ENCODE data around the gene FKBP5. TPM values are rescaled to one million over a fixed set of nuclear protein-coding genes. Genes with fewer than 3 reads are reported as not detected.

Gene FKBP5
- total and polyA plus RNA-seq, 9 of the 15 experiments (the other 6 are each of a cell fraction or from before 2014, with no cell fraction given): 32.7 to 151 (median 75.0) TPM

GRCh38 chr6:35737413-35738211, 48.9 kb upstream of the FKBP5 start (continued):
- TF ChIP-seq GMEB1 (CRISPR knock-in tag; IDR thresholded peaks at IDR 0.05) (no peak), HMG20B (CRISPR knock-in tag; IDR thresholded peaks at IDR 0.05) (no peak), ZNF655 (CRISPR knock-in tag; IDR thresholded peaks at IDR 0.05) (no peak), BRD4 (IDR thresholded peaks at IDR 0.05) (no peak), ZNF644 (tag; IDR thresholded peaks at IDR 0.05; ENCODE audit: low read depth) (no peak), SIN3B (IDR thresholded peaks at IDR 0.05; ENCODE audit: low read depth) (no peak), MAFK (IDR thresholded peaks at IDR 0.05; ENCODE audit: low read length) (0 out of 2 replicates have a peak, but pooled peaks have one; percentile 10), ZZZ3 (IDR thresholded peaks at IDR 0.05) (no peak), ARID2 (IDR thresholded peaks at IDR 0.05) (peak; percentile 59; the same call in 1 of the 2 replicates), CC2D1A (IDR thresholded peaks at IDR 0.05) (peak; percentile 68; the same call in 1 of the 2 replicates), EZH2 (IDR thresholded peaks at IDR 0.05; ENCODE audit: borderline replicate concordance, low read depth, low read length) (no peak), CHD2 (IDR thresholded peaks at IDR 0.05; ENCODE audit: low read depth, low read length) (no peak), XRCC5 (IDR thresholded peaks at IDR 0.05; ENCODE audit: low read depth, low read length) (no peak), TRIM24 (IDR thresholded peaks at IDR 0.05) (peak in 1 of 2 experiments; percentile 48; a peak in 2 of 4 replicates), HNRNPL (IDR thresholded peaks at IDR 0.05; ENCODE audit: low read depth, low read length) (no peak), HINFP (tag; conservative IDR thresholded peaks at IDR 0.05; ENCODE audit: low read depth) (no peak), FOXO4 (CRISPR knock-in tag; IDR thresholded peaks at IDR 0.05) (no peak), NFIX (CRISPR knock-in tag; IDR thresholded peaks at IDR 0.05; ENCODE audit: low read depth) (no peak), NFYB (IDR thresholded peaks at IDR 0.05; ENCODE audit: extremely low read depth, insufficient read length) (no peak), HSF4 (CRISPR knock-in tag; IDR thresholded peaks at IDR 0.05; ENCODE audit: borderline replicate concordance) (no peak), TEAD2 (tag; IDR thresholded peaks at IDR 0.05) (no peak), ZBTB26 (CRISPR knock-in tag; IDR thresholded peaks at IDR 0.05) (no peak), NELFE (IDR thresholded peaks at IDR 0.05; ENCODE audit: insufficient read depth, insufficient read length) (no peak)
